MM.1S (cell line): Measurements from ENCODE around the gene SLC41A2.
"Not testable (repeated sequence)": the region's sequence is repeated elsewhere in the genome, so short reads cannot be mapped to it uniquely, and the experiment has no call there.

Source experiments
- DNase-seq: peaks from one replicate; pipeline ENCODE4 v3.0.0-alpha.2; 2015
- H2AFZ ChIP-seq: fragments of 300-600 bp; sonication (generic); 2 replicates; pipeline ENCODE4 v1.6.0; 2016; ENCODE audit warnings: antibody characterized with exemption, low read length
- H3F3A ChIP-seq: fragments of 300-600 bp; sonication (generic); 2 replicates; pipeline ENCODE4 v1.6.1; 2016; ENCODE audit warnings: mild to moderate bottlenecking, antibody characterized with exemption, low read length, moderate library complexity, mixed read lengths; ENCODE audit not compliant: insufficient read depth
- H3K27ac ChIP-seq: fragments of 300-600 bp; sonication (generic); 2 replicates; pipeline ENCODE4 v1.5.1; 2016; ENCODE audit warnings: mild to moderate bottlenecking, low read length
- H3K27me3 ChIP-seq: fragments of 300-600 bp; sonication (generic); replicated peaks from 2 replicates; pipeline ENCODE4 v1.6.0; 2016; ENCODE audit warnings: low read length; ENCODE audit not compliant: insufficient read depth
- H3K36me3 ChIP-seq: fragments of 300-600 bp; sonication (generic); replicated peaks from 2 replicates; pipeline ENCODE4 v1.6.1; 2016; ENCODE audit warnings: mild to moderate bottlenecking, low read length, mixed read lengths; ENCODE audit not compliant: insufficient read depth
- H3K4me1 ChIP-seq: fragments of 300-600 bp; sonication (generic); 2 replicates; pipeline ENCODE4 v1.6.1; 2016; ENCODE audit warnings: low read length, mixed read lengths
- H3K4me2 ChIP-seq: fragments of 300-600 bp; sonication (generic); 2 replicates; pipeline ENCODE4 v1.6.0; 2016; ENCODE audit warnings: low read depth, low read length
- H3K4me3 ChIP-seq: fragments of 300-600 bp; sonication (generic); 2 replicates; pipeline ENCODE4 v1.5.1; 2016; ENCODE audit warnings: low read length, mixed read lengths
- H3K79me2 ChIP-seq: fragments of 300-600 bp; sonication (generic); 2 replicates; pipeline ENCODE4 v1.6.1; 2016; ENCODE audit warnings: mixed run types, low read length, mixed read lengths
- H3K9ac ChIP-seq: fragments of 300-600 bp; sonication (generic); 2 replicates; pipeline ENCODE4 v1.6.1; 2016; ENCODE audit warnings: low read length, mixed read lengths
- H3K9me2 ChIP-seq: fragments of 300-600 bp; sonication (generic); replicated peaks from 2 replicates; pipeline ENCODE4 v1.6.1; 2016; ENCODE audit warnings: mild to moderate bottlenecking, low read length, mixed read lengths; ENCODE audit not compliant: insufficient read depth
- H3K9me3 ChIP-seq: fragments of 300-600 bp; sonication (generic); replicated peaks from 2 replicates; pipeline ENCODE4 v1.6.1; 2016; ENCODE audit warnings: mild to moderate bottlenecking, low read length, mixed read lengths; ENCODE audit not compliant: insufficient read depth
- H4K20me1 ChIP-seq: fragments of 300-600 bp; sonication (generic); 2 replicates; pipeline ENCODE4 v1.6.1; 2016; ENCODE audit warnings: mild to moderate bottlenecking, low read length, moderate library complexity, mixed read lengths; ENCODE audit not compliant: insufficient read depth
- CTCF ChIP-seq: fragments of 300-600 bp; sonication (generic); IDR thresholded peaks from 2 replicates; pipeline ENCODE4 v1.5.1; 2016; ENCODE audit warnings: antibody characterized with exemption, low read length, mixed read lengths
- EZH2 ChIP-seq: fragments of 300-600 bp; sonication (generic); optimal IDR thresholded peaks from 2 replicates; pipeline ENCODE3; 2017; ENCODE audit warnings: low read depth, mild to moderate bottlenecking, antibody characterized with exemption, low read length, mixed read lengths
- EZH2phosphoT487 ChIP-seq: fragments of 300-600 bp; sonication (generic); IDR thresholded peaks from 2 replicates; pipeline ENCODE4 v1.6.1; 2018; ENCODE audit warnings: antibody characterized with exemption, low read length

The SLC41A2 gene

GRCh38 chr12:104952816-104953215 is 5.3 kb downstream of the SLC41A2 start:
- Histone ChIP-seq H3K27ac (no peak overlapping the region), H3K4me2 (no peak overlapping the region)
- DNase-seq, result no peak

GRCh38 chr12:104951759-104952509 is 6.2 kb downstream of the SLC41A2 start:
- Histone ChIP-seq H3K9ac (no peak overlapping the region), H3K4me1 (peaks cover 4% of the 10 kb centered on the region), H3K4me3 (no peak overlapping the region), H3K27me3 (no peaks in the 10 kb centered on the region), H3K27ac (no peak overlapping the region), H3F3A (peaks cover 3% of the 10 kb centered on the region; the same call in 1 of the 2 replicates), H3K36me3 (no peaks in the 10 kb centered on the region; the same call in 1 of the 2 replicates), H3K79me2 (peaks cover 35% of the 10 kb centered on the region), H3K4me2 (no peak overlapping the region), H2AFZ (no peak overlapping the region), H3K9me3 (no peaks in the 10 kb centered on the region), H3K9me2 (no peaks in the 10 kb centered on the region), H4K20me1 (no peaks in the 10 kb centered on the region)
- no peak for TF ChIP-seq CTCF
- no peak for TF ChIP-seq EZH2phosphoT487
- TF ChIP-seq EZH2, result no peak
- DNase-seq, result no peak

More at GRCh38 chr12:104952816-104953215, 5.3 kb downstream of the SLC41A2 start:
- H3K4me1 ChIP-seq, result peaks cover 9% of the 10 kb centered on the region
- TF ChIP-seq EZH2, result no peak
- no peak for TF ChIP-seq CTCF
- TF ChIP-seq EZH2phosphoT487, result no peak
- no peak overlapping the region for H3K4me3 ChIP-seq
- no peak overlapping the region for H3K9ac ChIP-seq
- H3K79me2 ChIP-seq, result peaks cover 42% of the 10 kb centered on the region
- no peaks in the 10 kb centered on the region for H3K9me2 ChIP-seq
- H3K27me3 ChIP-seq, result no peaks in the 10 kb centered on the region
- no peak overlapping the region for H2AFZ ChIP-seq
- H3K36me3 ChIP-seq, result no peaks in the 10 kb centered on the region; the same call in 1 of the 2 replicates
- H3F3A ChIP-seq, result peaks cover 9% of the 10 kb centered on the region; the same call in 1 of the 2 replicates
- H4K20me1 ChIP-seq, result no peaks in the 10 kb centered on the region
- H3K9me3 ChIP-seq, result no peaks in the 10 kb centered on the region

GRCh38 chr12:104948716-104949115 is 9.4 kb downstream of the SLC41A2 start:
- H2AFZ ChIP-seq, result not testable (repeated sequence)

GRCh38 chr12:104944252-104944651 is 13.8 kb downstream of the SLC41A2 start:
- Histone ChIP-seq H3K4me1 (no peaks in the 10 kb centered on the region), H2AFZ (no peak overlapping the region), H3K79me2 (peaks cover 7% of the 10 kb centered on the region; the same call in 1 of the 2 replicates), H4K20me1 (no peaks in the 10 kb centered on the region), H3K9me2 (no peaks in the 10 kb centered on the region), H3K27ac (no peak overlapping the region), H3K27me3 (no peaks in the 10 kb centered on the region), H3K4me3 (no peak overlapping the region), H3K9me3 (no peaks in the 10 kb centered on the region), H3K9ac (no peak overlapping the region), H3K36me3 (no peaks in the 10 kb centered on the region; the same call in 1 of the 2 replicates), H3F3A (no peaks in the 10 kb centered on the region), H3K4me2 (no peak overlapping the region)
- DNase-seq, result no peak
- TF ChIP-seq CTCF (no peak), EZH2phosphoT487 (no peak), EZH2 (no peak)

More at GRCh38 chr12:104948716-104949115, 9.4 kb downstream of the SLC41A2 start:
- H3K9me2 ChIP-seq, DNase-seq, H3K27ac ChIP-seq, H3K27me3 ChIP-seq, H3K4me1 ChIP-seq, H3K4me3 ChIP-seq, H3K9ac ChIP-seq, H3K4me2 ChIP-seq, H3K79me2 ChIP-seq, H3K9me3 ChIP-seq, H3F3A ChIP-seq, H4K20me1 ChIP-seq, H3K36me3 ChIP-seq: not testable (repeated sequence)

GRCh38 chr12:104943401-104943800 is 14.7 kb downstream of the SLC41A2 start:
- not testable (repeated sequence) for H3K9me3 ChIP-seq, H3K27me3 ChIP-seq, H3K4me2 ChIP-seq, H3F3A ChIP-seq, H3K9me2 ChIP-seq, H3K9ac ChIP-seq, H2AFZ ChIP-seq, H3K79me2 ChIP-seq, H3K27ac ChIP-seq, H3K36me3 ChIP-seq, DNase-seq, H4K20me1 ChIP-seq, H3K4me3 ChIP-seq, H3K4me1 ChIP-seq
